Measurements from ENCODE around the gene RAB1A. TPM values are rescaled to one million over a fixed set of nuclear protein-coding genes. Genes with fewer than 3 reads are reported as not detected.

The RAB1A gene
- total and polyA plus RNA-seq, 9 of the 15 experiments (the other 6 are each of a cell fraction or from before 2014, with no cell fraction given): 43.8 to 163 (median 67.7) TPM

DNA sequence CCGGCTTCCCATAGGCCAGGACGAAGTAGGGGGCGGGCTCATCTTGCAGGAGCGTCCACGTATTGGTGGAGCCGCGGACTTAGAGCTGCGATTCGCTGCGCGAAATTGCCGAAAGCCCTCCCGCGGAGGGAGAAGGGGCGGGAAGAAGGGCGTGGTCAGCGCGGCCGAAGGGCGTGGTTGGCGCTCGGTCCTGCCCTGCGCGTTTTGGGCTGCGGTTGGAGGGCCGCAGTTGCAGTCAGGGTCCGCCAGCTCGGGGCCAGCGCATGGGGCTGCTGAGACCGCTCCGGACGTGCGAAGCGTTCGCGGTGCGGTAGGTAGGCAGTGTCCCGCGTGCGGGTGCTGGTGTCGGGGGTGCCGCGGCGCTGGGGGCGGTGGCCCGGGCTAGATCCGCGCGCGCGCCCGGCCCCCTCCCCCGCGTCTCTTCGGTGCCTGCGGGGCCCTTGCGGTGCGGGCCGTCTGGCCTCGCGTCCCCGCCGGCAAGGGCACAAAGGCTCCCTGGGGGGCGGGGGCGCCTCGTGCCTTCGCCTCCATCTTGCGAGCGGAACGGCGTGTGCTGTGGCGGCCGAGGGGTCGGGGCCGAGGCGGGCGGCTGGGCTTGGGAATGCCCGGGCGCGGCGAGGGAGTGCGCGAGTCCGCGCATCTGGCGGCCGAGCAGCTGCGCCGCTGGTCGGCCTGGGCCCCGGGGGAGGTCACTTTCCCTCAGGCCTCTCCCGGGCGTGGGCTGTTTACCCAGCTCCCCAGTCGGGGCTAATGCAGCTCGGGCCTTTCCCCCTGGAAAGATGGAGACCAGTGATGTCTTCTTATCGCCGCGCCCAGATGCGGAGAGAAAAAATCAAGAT is 73.5 kb downstream of the RAB1A start, which contains the start of gene CEP68 (continued):
- TF ChIP-seq, protein P1, sequence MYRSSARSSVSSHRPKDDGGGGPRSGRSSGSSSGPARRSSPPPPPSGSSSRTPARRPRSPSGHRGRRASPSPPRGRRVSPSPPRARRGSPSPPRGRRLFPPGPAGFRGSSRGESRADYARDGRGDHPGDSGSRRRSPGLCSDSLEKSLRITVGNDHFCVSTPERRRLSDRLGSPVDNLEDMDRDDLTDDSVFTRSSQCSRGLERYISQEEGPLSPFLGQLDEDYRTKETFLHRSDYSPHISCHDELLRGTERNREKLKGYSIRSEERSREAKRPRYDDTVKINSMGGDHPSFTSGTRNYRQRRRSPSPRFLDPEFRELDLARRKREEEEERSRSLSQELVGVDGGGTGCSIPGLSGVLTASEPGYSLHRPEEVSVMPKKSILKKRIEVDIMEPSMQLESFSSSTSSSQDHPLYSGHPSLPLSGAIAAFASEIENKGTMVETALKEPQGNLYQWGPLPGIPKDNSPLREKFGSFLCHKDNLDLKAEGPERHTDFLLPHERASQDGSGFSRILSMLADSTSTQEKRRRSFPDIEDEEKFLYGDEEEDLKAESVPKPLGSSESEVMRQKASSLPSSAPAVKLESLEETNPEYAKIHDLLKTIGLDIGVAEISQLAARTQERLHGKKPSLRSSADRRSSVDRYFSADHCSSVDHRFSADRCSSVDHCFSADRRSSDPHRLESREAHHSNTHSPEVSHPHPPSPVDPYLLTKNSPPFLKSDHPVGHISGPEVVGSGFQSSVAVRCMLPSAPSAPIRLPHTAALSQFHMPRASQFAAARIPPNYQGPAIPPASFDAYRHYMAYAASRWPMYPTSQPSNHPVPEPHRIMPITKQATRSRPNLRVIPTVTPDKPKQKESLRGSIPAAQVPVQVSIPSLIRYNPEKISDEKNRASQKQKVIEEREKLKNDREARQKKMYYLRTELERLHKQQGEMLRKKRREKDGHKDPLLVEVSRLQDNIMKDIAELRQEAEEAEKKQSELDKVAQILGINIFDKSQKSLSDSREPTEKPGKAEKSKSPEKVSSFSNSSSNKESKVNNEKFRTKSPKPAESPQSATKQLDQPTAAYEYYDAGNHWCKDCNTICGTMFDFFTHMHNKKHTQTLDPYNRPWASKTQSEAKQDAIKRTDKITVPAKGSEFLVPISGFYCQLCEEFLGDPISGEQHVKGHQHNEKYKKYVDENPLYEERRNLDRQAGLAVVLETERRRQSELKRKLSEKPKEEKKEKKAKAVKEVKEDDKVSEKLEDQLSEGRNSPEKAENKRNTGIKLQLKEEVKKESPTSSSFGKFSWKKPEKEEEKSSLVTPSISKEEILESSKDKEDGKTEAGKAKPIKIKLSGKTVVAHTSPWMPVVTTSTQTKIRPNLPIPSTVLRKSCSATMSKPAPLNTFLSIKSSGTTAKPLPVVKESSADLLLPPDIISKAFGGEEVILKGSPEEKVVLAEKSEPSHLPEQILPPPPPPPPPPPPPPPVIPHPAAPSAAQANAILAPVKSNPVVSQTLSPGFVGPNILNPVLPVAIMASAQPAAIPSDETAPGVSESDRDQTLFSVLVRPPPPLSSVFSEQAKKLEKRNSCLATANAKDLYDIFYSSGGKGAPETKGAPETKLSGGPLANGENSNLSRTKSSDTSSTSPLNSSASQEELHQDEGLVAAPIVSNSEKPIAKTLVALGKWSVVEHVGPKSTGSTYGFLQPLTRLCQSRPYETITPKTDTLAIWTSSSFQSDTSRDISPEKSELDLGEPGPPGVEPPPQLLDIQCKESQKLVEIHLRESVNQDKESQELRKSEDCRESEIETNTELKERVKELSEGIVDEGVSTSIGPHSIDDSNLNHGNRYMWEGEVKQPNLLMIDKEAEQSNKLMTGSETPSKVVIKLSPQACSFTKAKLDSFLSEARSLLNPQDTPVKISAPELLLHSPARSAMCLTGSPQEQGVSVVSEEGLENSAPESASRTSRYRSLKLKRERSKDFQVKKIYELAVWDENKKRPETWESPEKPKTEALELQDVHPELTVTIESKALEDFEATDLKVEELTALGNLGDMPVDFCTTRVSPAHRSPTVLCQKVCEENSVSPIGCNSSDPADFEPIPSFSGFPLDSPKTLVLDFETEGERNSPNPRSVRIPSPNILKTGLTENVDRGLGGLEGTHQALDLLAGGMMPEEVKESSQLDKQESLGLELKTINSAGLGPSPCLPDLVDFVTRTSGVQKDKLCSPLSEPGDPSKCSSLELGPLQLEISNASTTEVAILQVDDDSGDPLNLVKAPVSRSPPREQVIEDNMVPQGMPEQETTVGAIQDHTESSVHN (IDR thresholded peaks at IDR 0.05; ENCODE audit: borderline replicate concordance in 1 of 2, low read depth in 1 of 2): no peak
- TF ChIP-seq CCAR2 (IDR thresholded peaks at IDR 0.05; ENCODE audit: low read depth, low read length) (no peak), ZBTB17 (CRISPR knock-in tag; IDR thresholded peaks at IDR 0.05) (peak; percentile 82; the same call in 1 of the 2 replicates), RBM34 (IDR thresholded peaks at IDR 0.05; ENCODE audit: borderline replicate concordance, insufficient read depth, low read length) (no peak), HDGF (IDR thresholded peaks at IDR 0.05) (no peak), MEF2D (tag; conservative IDR thresholded peaks at IDR 0.05; ENCODE audit: low read depth) (no peak), SLC30A9 (CRISPR knock-in tag; IDR thresholded peaks at IDR 0.05) (no peak), CBFB (CRISPR knock-in tag; IDR thresholded peaks at IDR 0.05) (peak; percentile 84; the same call in 1 of the 2 replicates), PTBP1 (IDR thresholded peaks at IDR 0.05; ENCODE audit: low read depth, low read length) (no peak), ESRRA (IDR thresholded peaks at IDR 0.05; ENCODE audit: borderline replicate concordance, low read depth) (peak; percentile 68; the same call in 1 of the 2 replicates), TAF15 (IDR thresholded peaks at IDR 0.05; ENCODE audit: low read depth, low read length) (no peak), SMARCB1 (IDR thresholded peaks at IDR 0.05; ENCODE audit: insufficient read length, low read depth) (no peak), KLF1 (tag; IDR thresholded peaks at IDR 0.05) (peak; percentile 67; the same call in 1 of the 2 replicates), HNRNPK (IDR thresholded peaks at IDR 0.05; ENCODE audit: low read depth, low read length, poor library complexity, severe bottlenecking) (no peak)
- TF ChIP-seq, protein P2, sequence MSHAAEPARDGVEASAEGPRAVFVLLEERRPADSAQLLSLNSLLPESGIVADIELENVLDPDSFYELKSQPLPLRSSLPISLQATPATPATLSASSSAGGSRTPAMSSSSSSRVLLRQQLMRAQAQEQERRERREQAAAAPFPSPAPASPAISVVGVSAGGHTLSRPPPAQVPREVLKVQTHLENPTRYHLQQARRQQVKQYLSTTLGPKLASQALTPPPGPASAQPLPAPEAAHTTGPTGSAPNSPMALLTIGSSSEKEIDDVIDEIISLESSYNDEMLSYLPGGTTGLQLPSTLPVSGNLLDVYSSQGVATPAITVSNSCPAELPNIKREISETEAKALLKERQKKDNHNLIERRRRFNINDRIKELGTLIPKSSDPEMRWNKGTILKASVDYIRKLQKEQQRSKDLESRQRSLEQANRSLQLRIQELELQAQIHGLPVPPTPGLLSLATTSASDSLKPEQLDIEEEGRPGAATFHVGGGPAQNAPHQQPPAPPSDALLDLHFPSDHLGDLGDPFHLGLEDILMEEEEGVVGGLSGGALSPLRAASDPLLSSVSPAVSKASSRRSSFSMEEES (CRISPR knock-in tag; IDR thresholded peaks at IDR 0.05): no peak
- TF ChIP-seq, protein P3, sequence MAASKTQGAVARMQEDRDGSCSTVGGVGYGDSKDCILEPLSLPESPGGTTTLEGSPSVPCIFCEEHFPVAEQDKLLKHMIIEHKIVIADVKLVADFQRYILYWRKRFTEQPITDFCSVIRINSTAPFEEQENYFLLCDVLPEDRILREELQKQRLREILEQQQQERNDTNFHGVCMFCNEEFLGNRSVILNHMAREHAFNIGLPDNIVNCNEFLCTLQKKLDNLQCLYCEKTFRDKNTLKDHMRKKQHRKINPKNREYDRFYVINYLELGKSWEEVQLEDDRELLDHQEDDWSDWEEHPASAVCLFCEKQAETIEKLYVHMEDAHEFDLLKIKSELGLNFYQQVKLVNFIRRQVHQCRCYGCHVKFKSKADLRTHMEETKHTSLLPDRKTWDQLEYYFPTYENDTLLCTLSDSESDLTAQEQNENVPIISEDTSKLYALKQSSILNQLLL (CRISPR knock-in tag; IDR thresholded peaks at IDR 0.05; ENCODE audit: borderline replicate concordance): no peak

Measured in K562 (cell line).